Mesenchymal stem cell (in vitro differentiated cells and primary cell): ENCODE measurements around the gene SUN1.

Experiments
- DNase-seq: peaks from one replicate; pipeline ENCODE4 v3.0.0-alpha.2; 2013
- H2AFZ ChIP-seq: one replicate; pipeline ENCODE4 v1.6.1; 2013; ENCODE audit warnings: low read depth, mild to moderate bottlenecking, control low read depth, inconsistent platforms, low read length, moderate library complexity
- H2AK5ac ChIP-seq: 2 replicates; pipeline ENCODE4 v1.6.1; 2013; ENCODE audit warnings: low read length, moderate library complexity, mild to moderate bottlenecking, inconsistent platforms; ENCODE audit not compliant: severe bottlenecking
- H2BK120ac ChIP-seq: one replicate; pipeline ENCODE4 v1.6.1; 2013; ENCODE audit warnings: low read depth, mild to moderate bottlenecking, inconsistent platforms, low read length, moderate library complexity
- H2BK12ac ChIP-seq, 2 experiments: one replicate each; pipeline ENCODE4 v1.6.1; 2013; ENCODE audit warnings: inconsistent platforms in 2 of 2, low read length in 2 of 2, mild to moderate bottlenecking in 2 of 2, moderate library complexity in 2 of 2, control low read depth in 1 of 2
- H2BK15ac ChIP-seq: one replicate; pipeline ENCODE4 v1.6.1; 2013; ENCODE audit warnings: mild to moderate bottlenecking, low read depth, inconsistent platforms; ENCODE audit not compliant: poor library complexity, severe bottlenecking
- H2BK5ac ChIP-seq: 2 replicates; pipeline ENCODE4 v1.6.1; 2013; ENCODE audit warnings: low read depth, mild to moderate bottlenecking, low read length, control low read depth, inconsistent platforms; ENCODE audit not compliant: poor library complexity, severe bottlenecking
- H3K14ac ChIP-seq, 2 experiments: one replicate each; pipeline ENCODE4 v1.6.1; 2013; ENCODE audit warnings: inconsistent platforms in 2 of 2, low read length in 2 of 2, control low read depth in 1 of 2, mild to moderate bottlenecking in 1 of 2, moderate library complexity in 1 of 2
- H3K18ac ChIP-seq, 2 experiments: one replicate each; pipeline ENCODE4 v1.6.1; 2013; ENCODE audit warnings: inconsistent platforms in 2 of 2, low read length in 2 of 2, control low read depth in 1 of 2, low read depth in 1 of 2, mild to moderate bottlenecking in 1 of 2
- H3K23ac ChIP-seq, 2 experiments: one replicate each; pipeline ENCODE4 v1.6.1; 2013; ENCODE audit warnings: inconsistent platforms in 2 of 2, low read length in 2 of 2, mild to moderate bottlenecking in 2 of 2, moderate library complexity in 2 of 2, control low read depth in 1 of 2
- H3K27ac ChIP-seq: 2 replicates; pipeline ENCODE4 v1.5.1; 2013; ENCODE audit warnings: mild to moderate bottlenecking, moderate library complexity, low read length, control low read depth, inconsistent platforms; ENCODE audit not compliant: poor library complexity, severe bottlenecking
- H3K27me3 ChIP-seq, 2 experiments: 2 replicates each; pipeline versions ENCODE4 v1.6.1 to v1.7.0; 2013; ENCODE audit warnings: low read length in 2 of 2, mild to moderate bottlenecking in 2 of 2, moderate library complexity in 2 of 2, control low read depth in 1 of 2, inconsistent platforms in 1 of 2; ENCODE audit not compliant: control insufficient read depth in 1 of 2, insufficient read depth in 1 of 2
- H3K36me3 ChIP-seq, 2 experiments: 2 replicates each; pipeline versions ENCODE4 v1.6.1 to v1.7.0; 2013; ENCODE audit warnings: low read length in 2 of 2, control low read depth in 1 of 2, inconsistent platforms in 1 of 2, low read depth in 1 of 2, mild to moderate bottlenecking in 1 of 2; ENCODE audit not compliant: insufficient read depth in 2 of 2, control insufficient read depth in 1 of 2
- H3K4ac ChIP-seq, 2 experiments: one replicate each; pipeline ENCODE4 v1.6.1; 2013; ENCODE audit warnings: inconsistent platforms in 2 of 2, low read length in 2 of 2, mild to moderate bottlenecking in 2 of 2, moderate library complexity in 2 of 2, control low read depth in 1 of 2, low read depth in 1 of 2
- H3K4me1 ChIP-seq: 2 replicates; pipeline ENCODE4 v1.6.1; 2013; ENCODE audit warnings: low read depth, low read length, control low read depth; ENCODE audit not compliant: control insufficient read depth, insufficient read depth
- H3K4me2 ChIP-seq: 2 replicates; pipeline ENCODE4 v1.6.1; 2013; ENCODE audit warnings: low read length, mild to moderate bottlenecking, inconsistent platforms; ENCODE audit not compliant: poor library complexity, severe bottlenecking
- H3K4me3 ChIP-seq, 2 experiments: 2 replicates each; pipeline versions ENCODE4 v1.5.1 to v1.7.0; 2013; ENCODE audit warnings: low read length in 2 of 2, mild to moderate bottlenecking in 2 of 2, control low read depth in 1 of 2, low read depth in 1 of 2; ENCODE audit not compliant: insufficient read depth in 1 of 2
- H3K79me1 ChIP-seq: replicated peaks from 2 replicates; pipeline ENCODE4 v1.6.1; 2013; ENCODE audit warnings: mild to moderate bottlenecking, control low read depth, low read length, inconsistent platforms; ENCODE audit not compliant: poor library complexity, severe bottlenecking
- H3K9ac ChIP-seq: 2 replicates; pipeline ENCODE4 v1.7.0; 2013; ENCODE audit warnings: mild to moderate bottlenecking, low read length, moderate library complexity
- H3K9me3 ChIP-seq: 2 replicates; pipeline ENCODE4 v1.7.0; 2013; ENCODE audit warnings: mild to moderate bottlenecking, low read length; ENCODE audit not compliant: control insufficient read depth
- H4K8ac ChIP-seq: one replicate; pipeline ENCODE4 v1.6.1; 2013; ENCODE audit warnings: inconsistent platforms, mild to moderate bottlenecking, low read length, moderate library complexity
- H4K91ac ChIP-seq: one replicate; pipeline ENCODE4 v1.6.1; 2013; ENCODE audit warnings: mild to moderate bottlenecking, low read length, inconsistent platforms
- WGBS: methylation state at CpG from one replicate; pipeline ENCODE4 v1.1.7; 2013; ENCODE audit warnings: mixed read lengths; 5-methylcytosine and 5-hydroxymethylcytosine counted together

Gene SUN1

DNA sequence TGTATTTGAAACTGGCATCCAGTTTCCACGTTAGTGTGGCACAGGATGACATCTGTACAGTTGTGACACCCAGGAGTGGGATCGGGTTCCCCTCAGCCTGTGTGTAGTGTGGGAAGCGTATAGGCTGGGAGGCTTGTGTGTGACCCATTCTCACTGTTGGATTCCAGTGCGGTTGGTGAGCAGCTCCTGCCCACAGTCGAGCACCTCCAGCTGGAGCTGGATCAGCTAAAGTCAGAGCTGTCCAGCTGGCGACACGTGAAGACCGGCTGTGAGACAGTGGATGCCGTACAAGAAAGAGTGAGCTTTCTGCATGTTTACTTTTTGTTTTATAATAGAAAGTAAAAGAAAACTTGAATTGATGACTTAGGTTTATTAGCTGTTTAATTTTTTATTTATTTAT is 25.4 kb downstream of the SUN1 start:
- H3K9ac ChIP-seq = no peak overlapping the region
- no peak overlapping the region for H2AFZ ChIP-seq
- H3K14ac ChIP-seq = no peak overlapping the region
- H2AK5ac ChIP-seq = no peak overlapping the region
- H3K79me1 ChIP-seq = peaks cover 48% of the 10 kb centered on the region
- H3K4me2 ChIP-seq = no peak overlapping the region
- H3K4me3 ChIP-seq = no peak overlapping the region
- no peak overlapping the region for H3K23ac ChIP-seq
- H3K27me3 ChIP-seq = no peaks in the 10 kb centered on the region
- no peak overlapping the region for H4K91ac ChIP-seq
- no peak overlapping the region for H2BK5ac ChIP-seq
- H3K27ac ChIP-seq = no peak overlapping the region
- H2BK15ac ChIP-seq = no peak overlapping the region
- no peak overlapping the region for H3K18ac ChIP-seq
- H3K4ac ChIP-seq = no peak overlapping the region
- 98% methylated on average over 8 of the region's 9 CpGs for WGBS
- H4K8ac ChIP-seq = no peak overlapping the region
- peaks cover 8% of the 10 kb centered on the region for H3K4me1 ChIP-seq
- peaks cover 88 to 97% of the 10 kb centered on the region in 2 experiments for H3K36me3 ChIP-seq
- no peak overlapping the region for H2BK120ac ChIP-seq
- no peak for DNase-seq
- H2BK12ac ChIP-seq = no peak overlapping the region
- no peaks in the 10 kb centered on the region for H3K9me3 ChIP-seq

DNA sequence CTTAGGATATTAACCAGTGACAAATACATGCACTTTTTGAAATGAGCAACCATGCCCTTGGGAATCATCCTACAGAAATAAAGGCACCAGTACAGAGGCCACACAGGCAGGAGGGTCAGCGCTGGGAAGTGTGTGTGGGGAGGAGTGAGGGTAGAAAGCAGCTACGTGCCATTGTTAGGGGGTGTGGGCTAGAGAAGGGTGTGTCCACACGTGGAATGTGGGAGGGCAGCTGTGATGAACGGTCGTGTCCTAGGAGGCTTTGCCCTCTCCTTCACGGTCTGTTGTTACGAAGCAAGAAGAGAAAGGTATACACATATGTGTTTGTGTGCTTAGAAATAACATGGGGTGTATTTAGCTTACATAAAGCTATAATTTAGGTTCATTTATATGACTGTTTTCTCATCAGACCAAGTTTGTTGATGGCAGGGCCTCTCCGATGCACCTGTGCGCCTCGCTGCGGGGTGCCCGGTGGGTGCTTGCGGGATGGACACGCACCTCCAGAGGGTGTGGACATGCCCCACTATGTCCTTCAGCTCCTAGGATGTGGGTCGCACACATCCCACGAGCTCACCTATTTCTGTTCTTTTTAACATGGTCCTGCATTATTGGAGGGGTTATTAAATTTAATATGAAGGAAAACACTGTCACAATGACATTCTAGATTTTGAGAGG is 27.2 kb downstream of the SUN1 start:
- Histone ChIP-seq H3K23ac (no peak overlapping the region), H2BK12ac (no peak overlapping the region), H3K9me3 (no peaks in the 10 kb centered on the region), H3K18ac (no peak overlapping the region), H2AFZ (no peak overlapping the region), H3K27ac (no peak overlapping the region), H2BK120ac (no peak overlapping the region), H3K14ac (no peak overlapping the region), H3K79me1 (peaks cover 35% of the 10 kb centered on the region), H3K4me3 (no peak overlapping the region), H4K8ac (no peak overlapping the region), H2BK5ac (no peak overlapping the region), H2BK15ac (no peak overlapping the region), H3K27me3 (no peaks in the 10 kb centered on the region), H4K91ac (no peak overlapping the region), H2AK5ac (no peak overlapping the region), H3K4me2 (no peak overlapping the region), H3K4me1 (peaks cover 8% of the 10 kb centered on the region), H3K36me3 (peaks cover 78 to 95% of the 10 kb centered on the region in 2 experiments), H3K4ac (no peak overlapping the region), H3K9ac (no peak overlapping the region)
- 87% methylated on average over 14 of the region's 16 CpGs for WGBS
- DNase-seq = no peak

DNA sequence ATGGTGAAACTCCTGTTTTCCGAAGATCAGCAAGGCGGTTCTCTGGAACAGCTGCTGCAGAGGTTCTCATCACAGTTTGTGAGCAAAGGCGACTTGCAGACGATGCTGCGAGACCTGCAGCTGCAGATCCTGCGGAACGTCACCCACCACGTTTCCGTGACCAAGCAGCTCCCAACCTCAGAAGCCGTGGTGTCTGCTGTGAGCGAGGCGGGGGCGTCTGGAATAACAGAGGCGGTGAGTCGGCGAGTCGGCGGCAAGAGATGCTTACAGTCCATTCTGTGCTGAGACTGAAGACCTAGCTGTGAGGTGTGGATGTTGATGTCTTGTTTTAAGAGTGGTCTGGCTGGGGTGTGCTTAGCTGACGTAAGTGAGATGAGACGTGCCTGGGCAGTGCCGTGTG is 27.9 kb downstream of the SUN1 start:
- H3K18ac ChIP-seq = no peak overlapping the region
- H3K9me3 ChIP-seq = no peaks in the 10 kb centered on the region
- no peak overlapping the region for H3K4ac ChIP-seq

DNA sequence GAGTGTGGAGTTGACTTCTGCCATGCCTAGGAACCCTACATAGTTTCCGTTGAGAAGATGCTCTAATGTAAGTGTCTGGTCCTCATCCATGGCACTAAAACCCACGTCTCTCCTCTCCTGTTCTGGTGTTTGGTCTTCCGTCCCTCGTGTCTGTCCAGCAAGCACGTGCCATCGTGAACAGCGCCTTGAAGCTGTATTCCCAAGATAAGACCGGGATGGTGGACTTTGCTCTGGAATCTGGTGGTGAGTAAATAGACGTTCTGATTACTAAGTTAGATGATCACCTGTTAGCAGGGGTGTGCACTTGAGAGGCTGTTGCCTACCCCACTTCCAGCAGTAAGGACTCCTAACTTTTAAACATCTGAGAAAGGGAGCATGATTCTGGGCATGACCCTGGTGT is 28.9 kb downstream of the SUN1 start:
- no peak overlapping the region for H3K4ac ChIP-seq
- no peak overlapping the region for H3K23ac ChIP-seq
- DNase-seq = no peak
- no peak overlapping the region for H4K8ac ChIP-seq
- no peak overlapping the region for H2BK5ac ChIP-seq
- no peaks in the 10 kb centered on the region for H3K9me3 ChIP-seq
- H3K4me3 ChIP-seq = no peak overlapping the region
- H3K27me3 ChIP-seq = no peaks in the 10 kb centered on the region
- H4K91ac ChIP-seq = no peak overlapping the region
- H3K36me3 ChIP-seq = peaks cover 80 to 94% of the 10 kb centered on the region in 2 experiments
- no peak overlapping the region for H3K9ac ChIP-seq
- no peak overlapping the region for H2BK12ac ChIP-seq
- H3K27ac ChIP-seq = no peak overlapping the region
- 98% methylated on average over 9 of the region's 9 CpGs for WGBS
- peaks cover 5% of the 10 kb centered on the region for H3K4me1 ChIP-seq
- no peak overlapping the region for H2AFZ ChIP-seq
- no peak overlapping the region for H2BK15ac ChIP-seq
- H3K79me1 ChIP-seq = peaks cover 38% of the 10 kb centered on the region
- H3K18ac ChIP-seq = no peak overlapping the region
- H3K14ac ChIP-seq = no peak overlapping the region
- H2AK5ac ChIP-seq = no peak overlapping the region
- H2BK120ac ChIP-seq = no peak overlapping the region
- H3K4me2 ChIP-seq = no peak overlapping the region

More for the DNA sequence above, 27.9 kb downstream of the SUN1 start:
- H3K4me1 ChIP-seq = peaks cover 8% of the 10 kb centered on the region
- H4K8ac ChIP-seq = no peak overlapping the region
- no peak overlapping the region for H4K91ac ChIP-seq
- no peak overlapping the region for H2BK5ac ChIP-seq
- H2AK5ac ChIP-seq = no peak overlapping the region
- H2BK12ac ChIP-seq = no peak overlapping the region
- WGBS = 97% methylated on average over 21 of the region's 21 CpGs
- no peak overlapping the region for H2AFZ ChIP-seq
- no peak overlapping the region for H2BK15ac ChIP-seq
- no peaks in the 10 kb centered on the region for H3K27me3 ChIP-seq
- H3K9ac ChIP-seq = no peak overlapping the region
- peaks cover 79 to 94% of the 10 kb centered on the region in 2 experiments for H3K36me3 ChIP-seq
- H3K23ac ChIP-seq = no peak overlapping the region
- no peak overlapping the region for H3K14ac ChIP-seq
- DNase-seq = no peak
- H3K79me1 ChIP-seq = peaks cover 35% of the 10 kb centered on the region
- H3K4me2 ChIP-seq = no peak overlapping the region
- H2BK120ac ChIP-seq = no peak overlapping the region
- H3K4me3 ChIP-seq = no peak overlapping the region
- no peak overlapping the region for H3K27ac ChIP-seq
